NCI-H146 treated with DMSO at 0.1 percent for 48 hours (cell line): Measurements from ENCODE around the gene FGF14.
A peak's percentile ranks its signal among the peaks of the same experiment; 100 is the strongest.

Experiments used
- DNase-seq: peaks from one replicate; lab custom pipeline; 2025; ENCODE audit not compliant: unreplicated experiment; lab: John Stamatoyannopoulos, UW

FGF14 gene

DNA sequence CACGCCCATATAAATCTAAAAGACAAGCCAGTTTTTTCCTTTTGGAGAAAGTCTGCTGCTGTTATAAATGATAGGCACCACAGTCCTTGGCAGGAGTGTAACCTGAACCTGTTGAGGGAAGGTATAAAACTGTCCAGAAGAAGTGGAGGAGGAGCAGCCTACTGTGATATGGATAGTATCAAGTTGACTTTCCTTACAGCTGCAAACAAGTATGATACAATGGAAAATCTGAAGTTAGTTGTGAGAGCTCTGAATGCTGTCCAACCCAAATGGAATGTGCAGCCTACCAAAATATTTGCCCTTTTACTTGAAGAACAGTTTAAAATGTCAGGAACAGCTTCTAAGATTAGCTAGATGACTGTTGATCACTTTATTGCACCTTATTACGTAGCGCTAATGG, 399.6 kb downstream of the FGF14 start:
- no peak for DNase-seq

DNA sequence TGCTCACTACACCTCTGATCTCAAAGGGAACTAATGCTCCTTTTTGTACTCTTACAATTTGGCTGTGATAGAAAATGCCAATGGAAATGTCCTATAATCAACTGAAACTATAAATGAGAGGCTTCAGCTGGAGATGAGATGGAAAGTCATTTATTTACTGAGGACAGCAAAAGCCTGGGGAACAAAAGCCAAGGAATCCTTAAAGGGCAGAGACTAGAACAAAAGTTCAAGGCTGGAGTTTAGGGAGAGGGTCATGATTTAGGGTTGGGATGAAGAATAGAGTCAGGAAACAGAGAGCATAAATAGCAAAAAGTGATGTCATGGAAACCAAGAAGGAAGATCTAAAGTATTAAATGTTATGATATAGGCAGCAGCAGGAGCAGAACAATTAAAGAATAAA, 401.1 kb downstream of the FGF14 start:
- no peak for DNase-seq

GRCh38 chr13:101998129-101998528, 403.7 kb downstream of the FGF14 start:
- DNase-seq, result no peak

GRCh38 chr13:101996954-101997353, 404.9 kb downstream of the FGF14 start:
- no peak for DNase-seq

DNA sequence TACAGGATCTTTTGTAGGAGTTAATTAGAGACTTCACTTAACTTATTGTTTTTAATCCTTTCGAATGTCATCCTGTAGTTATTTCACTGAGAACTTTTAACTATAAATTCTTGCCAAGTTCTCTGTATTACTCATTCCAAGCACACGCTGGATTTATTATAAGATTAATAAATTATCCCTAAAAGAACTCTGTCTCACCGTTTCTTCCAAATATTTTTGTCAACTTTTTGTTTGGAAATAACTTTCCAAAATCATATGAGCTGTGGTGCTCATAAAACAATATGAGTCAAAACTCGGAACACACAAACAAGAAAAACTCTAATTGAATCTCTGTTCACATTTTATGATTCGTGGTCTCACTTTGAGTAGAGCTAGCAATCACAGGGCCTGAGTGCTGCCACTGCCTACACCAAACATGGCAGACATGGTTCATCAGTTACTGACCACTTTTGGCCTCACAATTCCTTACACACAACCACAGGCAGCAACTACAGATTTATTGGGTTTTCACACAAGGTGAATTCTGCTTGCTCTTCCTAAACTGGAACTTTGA, 412.0 kb downstream of the FGF14 start:
- no peak for DNase-seq

DNA sequence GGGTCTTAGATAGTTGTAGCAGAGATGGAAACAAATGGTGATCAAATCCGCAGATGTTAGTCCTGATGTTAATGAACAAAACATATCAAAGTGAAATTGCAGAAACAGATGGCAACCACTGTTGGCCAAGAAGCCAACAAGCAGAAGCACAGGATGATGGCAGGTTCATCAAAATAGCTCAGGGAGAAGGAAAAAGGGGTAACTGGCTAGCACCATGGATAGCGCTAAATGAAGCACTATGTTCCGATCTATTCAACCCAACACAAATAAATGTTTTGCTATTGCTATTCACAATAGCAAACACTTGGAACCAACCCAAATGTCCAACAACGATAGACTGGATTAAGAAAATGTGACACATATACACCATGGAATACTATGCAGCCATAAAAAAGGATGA, 413.7 kb downstream of the FGF14 start:
- no peak for DNase-seq

- DNase-seq, result no peak
Measured at GRCh38 chr13:101986316-101986715, 415.5 kb downstream of the FGF14 start.

DNA sequence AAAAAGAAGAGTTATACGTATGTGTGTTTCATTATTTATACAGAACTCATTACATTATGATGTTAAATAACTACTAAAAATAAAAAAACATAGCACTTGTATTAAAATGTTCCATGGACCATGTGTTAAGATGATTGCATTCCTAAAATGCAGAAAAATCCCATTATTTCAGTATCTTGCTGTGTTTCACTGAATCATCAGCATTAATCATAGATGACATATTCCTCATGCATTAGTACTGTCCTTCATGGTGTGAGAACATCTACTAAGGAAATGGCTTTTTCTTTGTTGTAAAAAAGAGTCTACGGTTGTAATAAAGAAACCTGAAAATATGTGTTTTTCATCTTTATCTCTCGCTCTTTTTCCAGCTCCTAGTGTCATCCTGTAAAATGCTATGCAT, 416.5 kb downstream of the FGF14 start:
- DNase-seq, result no peak

GRCh38 chr13:101982903-101983302, 418.9 kb downstream of the FGF14 start:
- DNase-seq, result no peak

- DNase-seq, result peak; percentile 91
Measured at GRCh38 chr13:101979825-101980224, 422.0 kb downstream of the FGF14 start.

GRCh38 chr13:101978552-101979315, 423.1 kb downstream of the FGF14 start:
- DNase-seq, result peak; percentile 83

DNA sequence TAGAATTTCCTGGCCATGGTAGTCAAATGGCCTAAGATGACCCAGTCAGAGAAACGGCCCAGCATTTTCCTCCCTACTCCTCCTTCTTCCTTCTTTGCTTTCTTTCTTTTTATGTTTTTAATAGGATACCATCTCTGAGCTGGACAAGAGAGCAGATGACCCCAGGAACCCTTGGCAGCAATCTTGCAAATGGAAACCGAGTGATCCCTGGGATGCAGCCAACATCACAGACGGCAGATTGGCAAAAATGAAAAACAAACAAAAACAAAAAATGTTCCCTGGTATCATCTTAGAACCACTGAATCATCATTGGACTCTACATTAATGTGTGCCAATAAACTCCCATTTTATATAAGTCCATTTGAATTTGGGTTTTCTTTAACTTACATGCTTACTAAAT, 424.4 kb downstream of the FGF14 start:
- DNase-seq, result no peak

DNA sequence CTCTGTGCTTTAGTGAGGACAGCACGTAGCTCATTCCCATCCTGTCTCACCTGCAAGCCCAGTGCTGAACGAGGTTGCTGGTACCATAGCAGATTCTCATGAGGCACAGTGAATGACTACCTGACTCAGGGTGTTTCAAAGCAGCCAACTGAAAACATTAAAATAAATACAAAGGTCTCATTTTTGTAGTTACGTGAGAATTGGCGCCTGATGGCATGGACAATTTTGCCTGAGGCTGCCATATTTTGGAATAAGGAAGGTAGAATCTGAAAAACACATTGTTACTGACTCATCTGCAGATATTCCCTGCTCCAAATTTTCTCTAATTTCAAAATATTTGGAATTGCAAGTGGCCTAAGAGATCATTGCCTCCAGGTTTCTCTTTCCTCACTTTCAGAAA, 429.7 kb downstream of the FGF14 start:
- DNase-seq, result no peak

GRCh38 chr13:101970341-101970740, 431.5 kb downstream of the FGF14 start:
- DNase-seq, result no peak

DNA sequence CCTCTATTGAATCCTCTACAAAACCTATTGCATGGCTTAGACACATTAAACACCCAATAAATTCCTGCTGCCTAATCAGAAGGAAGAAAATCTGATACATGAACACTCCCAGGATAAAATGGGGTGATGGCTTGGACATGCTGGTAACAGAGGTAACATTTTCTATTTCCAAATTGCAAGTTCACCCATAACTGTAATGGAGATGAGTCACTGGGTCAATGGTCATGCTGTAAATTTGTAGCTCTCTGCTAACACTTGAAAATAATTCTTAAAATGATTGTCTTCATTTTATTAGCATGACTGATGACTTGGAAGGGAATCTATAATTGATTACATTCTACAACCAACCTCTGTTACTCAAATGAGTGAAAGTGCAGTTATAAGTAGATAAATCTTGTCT, 434.1 kb downstream of the FGF14 start:
- DNase-seq, result no peak

DNA sequence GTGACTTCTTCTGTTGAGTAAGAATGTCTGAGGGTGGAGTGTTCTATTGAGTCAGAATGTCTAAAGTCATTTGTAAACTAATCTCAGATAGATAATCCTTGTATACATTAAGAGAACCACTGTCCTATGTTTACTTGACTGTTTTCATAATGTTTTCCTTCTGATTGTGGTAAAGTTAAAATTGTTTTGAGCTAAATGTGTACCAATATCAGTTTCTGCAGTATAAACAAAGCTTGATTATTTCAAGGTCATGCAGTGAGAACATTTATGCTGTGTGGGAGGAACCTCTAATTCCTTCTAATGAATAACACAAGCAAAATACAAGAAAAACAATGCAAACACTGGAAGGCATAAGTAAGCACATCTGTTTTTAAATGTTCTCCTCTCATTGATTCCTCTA, 434.6 kb downstream of the FGF14 start:
- DNase-seq, result no peak

DNA sequence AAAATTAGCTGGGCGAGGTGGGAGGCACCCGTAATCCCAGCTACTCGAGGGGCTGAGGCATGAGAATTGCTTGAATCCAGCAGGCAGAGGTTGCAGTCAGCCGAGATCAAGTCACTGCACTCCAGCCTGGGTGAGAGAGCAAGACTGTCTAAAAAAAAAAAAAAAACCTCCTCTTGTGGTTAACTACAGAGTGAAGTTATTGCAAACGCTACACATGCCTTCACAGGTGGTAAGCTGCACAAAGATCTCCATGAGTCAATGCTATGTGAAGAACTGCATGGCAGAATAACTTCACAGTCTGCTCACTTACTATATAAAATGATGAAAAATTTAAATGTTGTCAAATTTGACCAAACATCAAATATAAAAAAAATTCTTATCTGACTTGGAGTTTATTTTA, 436.8 kb downstream of the FGF14 start:
- no peak for DNase-seq

DNA sequence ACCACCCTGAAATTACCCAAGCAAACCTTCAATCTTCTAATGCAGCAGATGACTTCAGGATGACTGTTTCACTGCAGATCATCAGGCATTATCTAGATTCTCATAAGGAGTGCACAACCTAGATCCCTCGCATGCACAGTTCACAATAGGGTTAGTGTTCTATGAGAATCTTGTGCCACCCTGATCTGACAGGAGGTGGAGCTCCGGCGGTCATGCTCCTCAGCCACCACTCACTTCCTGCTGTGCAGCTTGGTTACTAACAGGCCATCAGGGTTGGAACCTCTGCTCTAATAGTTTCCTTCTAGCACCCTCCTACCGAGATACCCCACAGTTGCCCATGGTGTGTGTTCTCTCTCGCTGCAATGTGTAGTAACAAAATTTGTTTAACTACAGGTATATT, 442.8 kb downstream of the FGF14 start:
- no peak for DNase-seq

GRCh38 chr13:101955764-101956163, 446.1 kb downstream of the FGF14 start:
- no peak for DNase-seq

GRCh38 chr13:101951114-101951513, 450.7 kb downstream of the FGF14 start:
- no peak for DNase-seq

DNA sequence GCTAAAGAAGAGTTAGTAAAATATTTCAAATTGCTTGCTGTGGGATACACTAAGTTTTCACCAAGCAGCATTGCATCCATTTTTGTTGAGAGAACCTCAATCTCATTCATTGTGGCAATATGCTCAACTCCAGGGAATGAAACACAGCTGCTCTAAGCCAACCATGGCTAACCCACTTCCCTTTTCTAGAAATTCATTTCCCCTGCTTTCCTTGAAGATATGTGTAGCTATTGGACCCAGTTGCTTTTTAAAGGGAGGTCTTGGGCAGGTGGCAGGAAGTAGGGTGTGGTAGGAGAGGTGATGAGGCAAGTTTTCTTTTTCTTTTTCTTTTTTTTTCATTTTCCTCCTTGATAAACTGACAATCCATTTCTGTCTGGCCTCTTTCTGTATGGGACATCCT, 452.2 kb downstream of the FGF14 start:
- DNase-seq, result no peak

- DNase-seq, result no peak
Measured at GRCh38 chr13:101946401-101946800, 455.4 kb downstream of the FGF14 start.

DNA sequence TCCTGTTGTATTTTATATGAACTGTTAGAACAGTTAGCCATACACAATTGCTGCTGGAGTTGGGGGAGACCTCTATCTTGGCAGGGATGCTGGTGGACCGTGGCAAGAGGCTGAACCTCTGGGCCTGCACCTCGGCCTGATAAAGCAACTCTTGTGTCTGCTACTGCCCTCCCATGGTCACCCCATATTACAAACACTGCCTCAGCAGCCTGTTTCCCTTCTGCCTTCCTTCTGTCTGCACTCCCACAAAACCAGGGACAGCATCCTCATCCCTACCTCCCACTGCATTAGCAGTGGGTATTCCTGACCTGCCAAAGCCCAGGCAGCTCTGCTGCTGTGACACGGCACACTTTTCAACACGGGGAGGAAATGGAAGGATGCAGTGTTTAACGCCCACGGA, 456.4 kb downstream of the FGF14 start:
- DNase-seq, result no peak
